C4-2B (cell line): ENCODE measurements around the gene GEMIN8.

Source experiments
- CTCF ChIP-seq: fragments of 450-650 bp; conservative IDR thresholded peaks from 2 replicates; pipeline ENCODE4 v1.5.1; 2017; ENCODE audit warnings: mild to moderate bottlenecking
- ZFX ChIP-seq: fragments of 450-650 bp; IDR thresholded peaks from 2 replicates; pipeline ENCODE4 v1.6.1; 2017

- TF ChIP-seq CTCF (no peak), ZFX (no peak)
Observed at GRCh38 chrX:13967636-13968035, 62.1 kb downstream of the GEMIN8 start.
